Osteocyte (in vitro differentiated cells): ENCODE data around the gene C1QTNF12. TPM values are rescaled to one million over a fixed set of nuclear protein-coding genes. Genes with fewer than 3 reads are reported as not detected.

ENCODE experiments used
- DNase-seq: peaks from one replicate; pipeline ENCODE4 v3.0.0; 2021; ENCODE audit warnings: mixed read lengths; ENCODE audit not compliant: unreplicated experiment; ENCODE audit errors: extremely low spot score
- H3K27ac Mint-ChIP-seq: one replicate; pipeline ENCODE4 v1.8.0; 2021; ENCODE audit warnings: mild to moderate bottlenecking, mixed read lengths; ENCODE audit not compliant: unreplicated experiment
- H3K27me3 Mint-ChIP-seq: one replicate; pipeline ENCODE4 v1.8.0; 2021; ENCODE audit warnings: mixed read lengths; ENCODE audit not compliant: unreplicated experiment
- H3K36me3 Mint-ChIP-seq: one replicate; pipeline ENCODE4 v1.8.0; 2021; ENCODE audit warnings: mixed read lengths; ENCODE audit not compliant: unreplicated experiment
- H3K4me1 Mint-ChIP-seq: one replicate; pipeline ENCODE4 v1.8.0; 2021; ENCODE audit warnings: mixed read lengths; ENCODE audit not compliant: unreplicated experiment
- H3K4me3 Mint-ChIP-seq: one replicate; pipeline ENCODE4 v1.8.0; 2021; ENCODE audit warnings: mild to moderate bottlenecking, moderate library complexity, mixed read lengths; ENCODE audit not compliant: unreplicated experiment
- H3K9me3 Mint-ChIP-seq: one replicate; pipeline ENCODE4 v1.8.0; 2021; ENCODE audit warnings: mixed read lengths; ENCODE audit not compliant: unreplicated experiment
- total RNA-seq: library from RNA; stranded (reverse); gene quantifications from 2 replicates; pipeline ENCODE4 v1.2.1, GENCODE V29; 2021
- TF ChIP-seq, protein P1 (sequence below): fragments of 200-600 bp; sonication (generic); IDR thresholded peaks from 2 replicates; pipeline ENCODE4 v1.5.0; 2021; ENCODE audit warnings: antibody characterized with exemption, mild to moderate bottlenecking, moderate library complexity

The C1QTNF12 gene
- total RNA-seq, 1 donor from 2014 or later, result 3.6 TPM

DNA sequence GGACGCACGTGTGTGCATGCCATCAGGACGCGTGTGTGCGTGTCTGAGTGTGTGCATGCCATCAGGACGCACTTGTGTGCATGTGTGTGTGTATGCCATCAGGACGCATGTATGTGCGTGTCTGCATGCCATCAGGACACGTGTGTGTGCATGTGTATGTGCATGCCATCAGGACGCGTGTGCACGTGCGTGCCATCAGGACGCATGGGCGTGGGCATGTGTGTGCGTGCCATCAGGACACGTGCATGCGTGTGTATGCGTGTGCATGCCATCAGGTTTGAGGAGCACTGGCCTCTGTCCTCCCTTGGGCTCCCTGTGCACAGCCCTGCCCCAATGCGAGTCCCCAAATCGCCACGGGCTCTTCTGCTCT, 12.6 kb upstream of the C1QTNF12 start:
- no peak overlapping the region for H3K4me3 Mint-ChIP-seq
- no peak for DNase-seq
- peaks cover 35% of the 10 kb centered on the region for H3K36me3 Mint-ChIP-seq
- peaks cover 21% of the 10 kb centered on the region for H3K4me1 Mint-ChIP-seq
- H3K9me3 Mint-ChIP-seq, result no peaks in the 10 kb centered on the region
- TF ChIP-seq, protein P1, sequence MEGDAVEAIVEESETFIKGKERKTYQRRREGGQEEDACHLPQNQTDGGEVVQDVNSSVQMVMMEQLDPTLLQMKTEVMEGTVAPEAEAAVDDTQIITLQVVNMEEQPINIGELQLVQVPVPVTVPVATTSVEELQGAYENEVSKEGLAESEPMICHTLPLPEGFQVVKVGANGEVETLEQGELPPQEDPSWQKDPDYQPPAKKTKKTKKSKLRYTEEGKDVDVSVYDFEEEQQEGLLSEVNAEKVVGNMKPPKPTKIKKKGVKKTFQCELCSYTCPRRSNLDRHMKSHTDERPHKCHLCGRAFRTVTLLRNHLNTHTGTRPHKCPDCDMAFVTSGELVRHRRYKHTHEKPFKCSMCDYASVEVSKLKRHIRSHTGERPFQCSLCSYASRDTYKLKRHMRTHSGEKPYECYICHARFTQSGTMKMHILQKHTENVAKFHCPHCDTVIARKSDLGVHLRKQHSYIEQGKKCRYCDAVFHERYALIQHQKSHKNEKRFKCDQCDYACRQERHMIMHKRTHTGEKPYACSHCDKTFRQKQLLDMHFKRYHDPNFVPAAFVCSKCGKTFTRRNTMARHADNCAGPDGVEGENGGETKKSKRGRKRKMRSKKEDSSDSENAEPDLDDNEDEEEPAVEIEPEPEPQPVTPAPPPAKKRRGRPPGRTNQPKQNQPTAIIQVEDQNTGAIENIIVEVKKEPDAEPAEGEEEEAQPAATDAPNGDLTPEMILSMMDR, result no peak
- no peaks in the 10 kb centered on the region for H3K27me3 Mint-ChIP-seq
- no peak overlapping the region for H3K27ac Mint-ChIP-seq

DNA sequence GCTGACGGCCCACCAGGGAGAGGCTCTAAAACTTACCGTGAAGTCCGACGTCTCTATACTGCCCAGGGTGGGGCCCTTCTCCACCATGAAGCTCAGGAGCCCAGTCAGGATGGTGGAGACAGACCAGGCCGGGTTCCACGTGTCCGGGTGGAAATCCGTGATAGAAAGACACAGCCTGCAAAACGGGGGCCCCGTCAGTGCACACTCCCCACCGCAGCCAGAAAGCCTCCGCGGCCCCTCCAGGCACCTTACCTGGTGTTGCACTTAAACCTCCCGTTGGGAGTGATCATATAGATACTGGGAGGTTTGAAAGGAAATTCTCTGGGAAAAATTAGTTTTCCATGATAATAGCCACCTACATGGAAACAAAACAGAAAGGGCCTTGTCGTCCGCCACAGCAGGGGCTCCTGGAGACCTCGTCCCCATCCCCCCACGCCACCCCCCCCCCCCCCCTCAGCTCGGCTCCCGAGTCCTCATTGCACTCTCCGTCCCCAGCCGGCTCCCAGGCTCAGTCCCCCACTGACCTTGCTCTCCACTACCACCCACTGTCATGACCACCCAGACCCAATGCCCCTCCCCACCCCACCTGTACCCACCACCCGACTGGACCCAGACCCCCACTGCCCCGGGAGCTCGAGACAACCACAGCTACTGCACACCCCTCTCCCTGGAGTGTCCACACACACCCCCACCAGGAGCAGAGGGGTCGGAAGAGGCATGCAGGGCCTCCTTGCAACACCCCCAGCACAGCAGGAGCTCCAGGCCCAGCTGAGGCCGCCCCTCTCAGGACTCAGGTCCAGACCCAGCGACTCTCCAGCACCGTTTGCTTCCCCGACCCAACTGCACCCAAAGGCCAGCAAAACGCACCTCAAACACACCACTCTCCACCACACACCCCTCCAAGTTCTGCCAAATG, 10.7 kb upstream of the C1QTNF12 start:
- TF ChIP-seq, protein P1, result no peak
- no peak overlapping the region for H3K27ac Mint-ChIP-seq
- peaks cover 15% of the 10 kb centered on the region for H3K4me1 Mint-ChIP-seq
- H3K36me3 Mint-ChIP-seq, result peaks cover 39% of the 10 kb centered on the region
- no peak overlapping the region for H3K4me3 Mint-ChIP-seq
- H3K27me3 Mint-ChIP-seq, result no peaks in the 10 kb centered on the region
- no peak for DNase-seq
- no peaks in the 10 kb centered on the region for H3K9me3 Mint-ChIP-seq

DNA sequence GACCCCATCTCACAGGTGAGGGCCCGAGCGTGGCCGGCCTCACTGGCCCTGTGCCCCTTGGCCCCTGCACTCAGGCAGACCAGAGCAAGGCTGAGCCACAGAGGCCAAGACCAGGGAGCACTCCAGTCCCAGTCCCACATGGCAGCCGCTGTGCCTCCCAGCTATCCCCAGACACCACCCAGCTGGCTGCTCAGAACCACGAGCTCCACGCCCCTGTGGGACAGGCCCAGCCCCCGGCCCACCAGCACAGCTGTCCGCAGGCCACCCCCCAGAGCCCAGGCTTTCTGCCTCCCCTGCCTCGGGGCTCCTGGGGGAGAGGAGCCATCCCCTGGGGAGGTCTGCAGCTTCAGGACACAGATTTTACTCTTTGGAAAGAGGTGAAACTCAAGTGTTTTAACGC, 9.1 kb upstream of the C1QTNF12 start:
- Mint-ChIP-seq H3K4me3 (no peak overlapping the region), H3K27me3 (no peaks in the 10 kb centered on the region), H3K36me3 (peaks cover 35% of the 10 kb centered on the region), H3K4me1 (peaks cover 9% of the 10 kb centered on the region), H3K9me3 (no peaks in the 10 kb centered on the region), H3K27ac (no peak overlapping the region)
- DNase-seq, result no peak
- TF ChIP-seq, protein P1, result no peak

DNA sequence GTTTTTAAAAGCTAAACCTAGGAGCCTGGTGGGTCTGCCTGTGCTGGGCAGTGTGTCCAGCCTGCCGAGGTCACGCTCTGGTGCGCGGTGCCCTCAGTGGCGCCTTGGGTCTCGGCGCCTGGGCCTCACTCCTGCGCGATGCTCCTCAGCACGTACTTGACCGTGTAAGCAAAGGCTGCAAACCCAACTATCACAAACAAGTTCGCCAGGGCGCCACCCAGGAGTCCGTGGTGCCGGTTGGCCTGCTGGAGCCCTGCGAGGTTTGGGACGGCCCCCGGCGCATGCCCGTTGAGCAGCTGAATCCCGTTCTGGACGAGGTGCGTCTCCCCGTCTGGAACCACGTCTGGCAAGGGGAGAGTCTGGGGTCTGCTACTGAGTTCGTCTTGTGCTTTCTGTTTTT, 8.6 kb upstream of the C1QTNF12 start:
- Mint-ChIP-seq H3K4me3 (no peak overlapping the region), H3K27me3 (no peaks in the 10 kb centered on the region), H3K36me3 (peaks cover 34% of the 10 kb centered on the region), H3K9me3 (no peaks in the 10 kb centered on the region), H3K4me1 (peaks cover 8% of the 10 kb centered on the region), H3K27ac (no peak overlapping the region)
- DNase-seq, result no peak
- TF ChIP-seq, protein P1, result no peak

DNA sequence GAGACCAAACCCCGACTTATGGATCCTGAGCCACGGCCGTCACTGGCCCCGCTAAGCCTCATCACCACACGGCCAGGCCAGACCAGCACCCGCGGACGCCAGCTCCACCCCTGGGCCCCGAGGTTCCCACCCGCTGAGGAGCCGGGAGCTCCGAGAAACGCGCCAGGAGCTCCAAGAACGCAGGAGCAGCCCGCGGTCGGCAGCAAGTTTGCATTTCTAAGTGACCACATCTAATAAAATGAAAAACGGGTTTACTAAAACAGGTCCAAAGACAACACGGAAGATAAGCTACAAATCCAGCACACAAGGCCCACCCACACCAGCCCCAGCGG, 8.1 kb upstream of the C1QTNF12 start:
- TF ChIP-seq, protein P1, result no peak
- H3K36me3 Mint-ChIP-seq, result peaks cover 30% of the 10 kb centered on the region
- H3K4me1 Mint-ChIP-seq, result peaks cover 8% of the 10 kb centered on the region
- H3K27me3 Mint-ChIP-seq, result no peaks in the 10 kb centered on the region
- H3K27ac Mint-ChIP-seq, result no peak overlapping the region
- no peak overlapping the region for H3K4me3 Mint-ChIP-seq
- DNase-seq, result no peak
- H3K9me3 Mint-ChIP-seq, result no peaks in the 10 kb centered on the region
